ENCODE data around the gene PLCXD3. TPM values are rescaled to one million over a fixed set of nuclear protein-coding genes. Genes with fewer than 3 reads are reported as not detected.

The PLCXD3 gene
- total RNA-seq, 2 donors from 2014 or later: 44.5 to 68.3 TPM

GRCh38 chr5:41286165-41286564, 224.2 kb downstream of the PLCXD3 start:
- no peak for DNase-seq (ENCODE audit: low spot score)
- peak overlapping the region in 1 of 2 donors; percentile 16 for H3K27ac ChIP-seq
- H3K4me3 ChIP-seq: no peak overlapping the region
- no peak for TF ChIP-seq CTCF (IDR thresholded peaks at IDR 0.05)
- H3K4me1 ChIP-seq: peaks cover 0 to 5% of the 10 kb centered on the region in 2 donors
- no peaks in the 10 kb centered on the region for H3K27me3 ChIP-seq
- no peaks in the 10 kb centered on the region for H3K36me3 ChIP-seq
- no peaks in the 10 kb centered on the region for H3K9me3 ChIP-seq

- Histone ChIP-seq H3K9me3 (no peaks in the 10 kb centered on the region), H3K27ac (no peak overlapping the region), H3K4me1 (peaks cover 0 to 5% of the 10 kb centered on the region in 2 donors), H3K36me3 (no peaks in the 10 kb centered on the region), H3K27me3 (no peaks in the 10 kb centered on the region), H3K4me3 (no peak overlapping the region)
- DNase-seq (ENCODE audit: low spot score): no peak
- no peak for TF ChIP-seq CTCF (IDR thresholded peaks at IDR 0.05)
Measured at GRCh38 chr5:41284938-41285337, 225.5 kb downstream of the PLCXD3 start.

- Histone ChIP-seq H3K36me3 (no peaks in the 10 kb centered on the region), H3K4me1 (peaks cover 0 to 5% of the 10 kb centered on the region in 2 donors), H3K27me3 (no peaks in the 10 kb centered on the region), H3K9me3 (no peaks in the 10 kb centered on the region), H3K4me3 (no peak overlapping the region), H3K27ac (no peak overlapping the region)
- TF ChIP-seq CTCF (IDR thresholded peaks at IDR 0.05): no peak
- DNase-seq (ENCODE audit: low spot score): no peak
Measured at GRCh38 chr5:41281215-41281810, 229.1 kb downstream of the PLCXD3 start.

GRCh38 chr5:41279040-41279439, 231.4 kb downstream of the PLCXD3 start:
- Histone ChIP-seq H3K27ac (no peak overlapping the region), H3K36me3 (no peaks in the 10 kb centered on the region), H3K27me3 (no peaks in the 10 kb centered on the region), H3K9me3 (no peaks in the 10 kb centered on the region), H3K4me1 (no peaks in the 10 kb centered on the region), H3K4me3 (no peak overlapping the region)
- DNase-seq (ENCODE audit: low spot score): no peak
- no peak for TF ChIP-seq CTCF (IDR thresholded peaks at IDR 0.05)

DNA sequence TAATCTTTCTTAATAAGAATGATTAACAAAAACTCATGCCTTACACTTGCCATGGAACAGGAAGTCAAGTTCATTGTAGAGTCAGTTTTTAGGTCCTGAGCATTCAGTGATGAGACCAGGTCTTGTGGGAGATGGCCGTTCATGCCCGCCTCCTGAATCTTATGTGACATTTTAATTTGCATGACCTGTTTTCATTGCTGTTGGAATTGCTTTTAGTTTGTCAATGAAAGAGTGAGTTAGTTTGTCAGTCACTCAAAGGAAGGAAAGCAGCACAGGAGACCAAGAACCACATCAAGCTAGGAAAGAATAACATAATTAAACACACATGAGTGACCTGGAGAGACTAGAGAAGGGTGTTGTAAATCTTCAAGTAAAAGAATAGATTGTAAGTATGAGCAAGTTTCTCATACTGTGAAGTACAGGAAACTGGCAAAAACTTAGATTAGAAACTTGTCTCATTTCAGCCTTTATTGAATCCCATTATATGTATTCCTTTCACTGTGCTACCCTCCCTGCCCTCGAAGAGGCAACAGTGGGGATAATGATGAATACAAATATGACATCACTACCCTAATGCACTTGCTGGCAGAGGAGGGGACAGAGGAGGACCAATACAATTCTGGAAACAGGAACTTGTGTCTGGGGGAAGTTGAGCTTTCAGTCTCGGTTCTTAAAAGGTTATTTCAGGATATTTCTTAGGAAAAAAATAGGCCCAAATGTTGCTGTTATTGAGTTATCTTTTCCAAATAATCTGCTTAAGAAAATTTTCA, 232.7 kb downstream of the PLCXD3 start:
- Histone ChIP-seq H3K4me1 (no peaks in the 10 kb centered on the region), H3K9me3 (no peaks in the 10 kb centered on the region), H3K36me3 (no peaks in the 10 kb centered on the region), H3K27me3 (no peaks in the 10 kb centered on the region), H3K4me3 (no peak overlapping the region), H3K27ac (no peak overlapping the region)
- DNase-seq (ENCODE audit: low spot score): no peak
- TF ChIP-seq CTCF (IDR thresholded peaks at IDR 0.05): no peak

Data from right atrium auricular region (tissue), 2 donors.